Measurements from ENCODE around the gene ELF2.

DNA sequence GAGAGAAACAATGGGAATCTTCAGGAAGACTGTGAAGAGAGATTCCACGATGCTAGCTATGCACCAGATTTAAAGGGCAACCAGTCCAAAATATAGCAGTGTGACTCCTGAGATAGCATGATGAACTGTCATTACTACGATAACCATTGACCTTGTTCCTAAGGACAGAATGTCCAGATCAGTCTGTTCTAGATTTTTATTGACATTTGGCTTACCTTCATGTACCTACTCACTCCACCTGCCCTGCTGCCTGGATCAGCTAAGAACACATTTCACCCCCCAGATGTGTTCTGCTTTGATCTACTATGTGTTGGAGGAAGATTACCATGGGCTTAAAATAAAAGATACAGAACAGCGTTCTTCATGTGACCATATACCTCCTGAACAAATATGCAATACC, 50.1 kb downstream of the ELF2 start:
- TF ChIP-seq, protein P1, sequence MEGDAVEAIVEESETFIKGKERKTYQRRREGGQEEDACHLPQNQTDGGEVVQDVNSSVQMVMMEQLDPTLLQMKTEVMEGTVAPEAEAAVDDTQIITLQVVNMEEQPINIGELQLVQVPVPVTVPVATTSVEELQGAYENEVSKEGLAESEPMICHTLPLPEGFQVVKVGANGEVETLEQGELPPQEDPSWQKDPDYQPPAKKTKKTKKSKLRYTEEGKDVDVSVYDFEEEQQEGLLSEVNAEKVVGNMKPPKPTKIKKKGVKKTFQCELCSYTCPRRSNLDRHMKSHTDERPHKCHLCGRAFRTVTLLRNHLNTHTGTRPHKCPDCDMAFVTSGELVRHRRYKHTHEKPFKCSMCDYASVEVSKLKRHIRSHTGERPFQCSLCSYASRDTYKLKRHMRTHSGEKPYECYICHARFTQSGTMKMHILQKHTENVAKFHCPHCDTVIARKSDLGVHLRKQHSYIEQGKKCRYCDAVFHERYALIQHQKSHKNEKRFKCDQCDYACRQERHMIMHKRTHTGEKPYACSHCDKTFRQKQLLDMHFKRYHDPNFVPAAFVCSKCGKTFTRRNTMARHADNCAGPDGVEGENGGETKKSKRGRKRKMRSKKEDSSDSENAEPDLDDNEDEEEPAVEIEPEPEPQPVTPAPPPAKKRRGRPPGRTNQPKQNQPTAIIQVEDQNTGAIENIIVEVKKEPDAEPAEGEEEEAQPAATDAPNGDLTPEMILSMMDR (IDR thresholded peaks at IDR 0.05) = no peak
- no peak for TF ChIP-seq POLR2AphosphoS5 (IDR thresholded peaks at IDR 0.05)

Data from breast epithelium (tissue), 3 donors.